Activated T-helper 2 cell treated with anti-CD3 and anti-CD28 coated beads, Interferon-gamma antibody, Interleukin-2, Interleukin-4, amounts not matched to agents 10 μg/mL and 5 μg/mL and 100 μg/mL, durations not matched to agents 14 hours and 24 hours and 36 hours (primary cell): ENCODE data around the gene MAPKAP1. TPM values are rescaled to one million over a fixed set of nuclear protein-coding genes. Genes with fewer than 3 reads are reported as not detected.
A peak's percentile ranks its signal among the peaks of the same experiment; 100 is the strongest.

Experiments
- DNase-seq: peaks from one replicate; pipeline ENCODE4 v3.0.0; 2021; ENCODE audit warnings: low spot score
- H3K27ac Mint-ChIP-seq: one replicate; pipeline ENCODE4 v1.8.0; 2021; ENCODE audit warnings: mixed read lengths
- H3K27me3 Mint-ChIP-seq: one replicate; pipeline ENCODE4 v1.8.0; 2021; ENCODE audit warnings: low read depth, mixed read lengths
- H3K36me3 Mint-ChIP-seq: one replicate; pipeline ENCODE4 v1.8.0; 2021; ENCODE audit warnings: low read depth, mixed read lengths
- H3K4me1 Mint-ChIP-seq: one replicate; pipeline ENCODE4 v1.8.0; 2021; ENCODE audit warnings: low read depth, mixed read lengths
- H3K4me3 Mint-ChIP-seq: one replicate; pipeline ENCODE4 v1.8.0; 2021; ENCODE audit warnings: low read depth, mild to moderate bottlenecking, moderate library complexity, mixed read lengths
- H3K9me3 Mint-ChIP-seq: one replicate; pipeline ENCODE4 v1.8.0; 2021; ENCODE audit warnings: mixed read lengths
- intact Hi-C: fragments of 100-400 bp; cut with micrococcal nuclease; formaldehyde crosslinking; loops from one replicate; pipeline ENCODE4 v1.15.1; 2023
- total RNA-seq: library from RNA; stranded (reverse); gene quantifications from 2 replicates; pipeline ENCODE4 v1.2.3, GENCODE V29; 2022

The MAPKAP1 gene
- total RNA-seq, 1 donor from 2014 or later, result 83.8 TPM

GRCh38 chr9:125558453-125559092, 148.4 kb downstream of the MAPKAP1 start:
- no peak overlapping the region for H3K4me3 Mint-ChIP-seq
- H3K4me1 Mint-ChIP-seq, result peaks cover 27% of the 10 kb centered on the region
- H3K36me3 Mint-ChIP-seq, result peaks cover 18% of the 10 kb centered on the region
- intact Hi-C loops, result loop anchor here (1.0 kb wide), 1 partner anchor 73 kb away; no protein-coding TSS in a partner anchor
- peak; percentile 36 for DNase-seq
- H3K9me3 Mint-ChIP-seq, result no peaks in the 10 kb centered on the region
- H3K27me3 Mint-ChIP-seq, result no peaks in the 10 kb centered on the region
- no peak overlapping the region for H3K27ac Mint-ChIP-seq

GRCh38 chr9:125556046-125556721, 150.8 kb downstream of the MAPKAP1 start:
- Mint-ChIP-seq H3K4me1 (peaks cover 15% of the 10 kb centered on the region), H3K9me3 (no peaks in the 10 kb centered on the region), H3K27me3 (no peaks in the 10 kb centered on the region), H3K36me3 (peaks cover 18% of the 10 kb centered on the region), H3K27ac (no peak overlapping the region), H3K4me3 (no peak overlapping the region)
- intact Hi-C loops, result no loop called here
- no peak for DNase-seq

- no peak overlapping the region for H3K27ac Mint-ChIP-seq
- intact Hi-C loops, result no loop called here
- peaks cover 16% of the 10 kb centered on the region for H3K36me3 Mint-ChIP-seq
- no peaks in the 10 kb centered on the region for H3K27me3 Mint-ChIP-seq
- peaks cover 11% of the 10 kb centered on the region for H3K4me1 Mint-ChIP-seq
- H3K9me3 Mint-ChIP-seq, result no peaks in the 10 kb centered on the region
- DNase-seq, result no peak
- no peak overlapping the region for H3K4me3 Mint-ChIP-seq
Observed at GRCh38 chr9:125554726-125555125, 152.3 kb downstream of the MAPKAP1 start.

- Mint-ChIP-seq H3K4me3 (no peak overlapping the region), H3K27me3 (no peaks in the 10 kb centered on the region)
- intact Hi-C loops, result no loop called here
Observed at GRCh38 chr9:125551781-125552180, 155.2 kb downstream of the MAPKAP1 start.

GRCh38 chr9:125549891-125550885, 156.8 kb downstream of the MAPKAP1 start:
- DNase-seq, result no peak
- Mint-ChIP-seq H3K27me3 (no peaks in the 10 kb centered on the region), H3K4me3 (no peak overlapping the region), H3K36me3 (no peaks in the 10 kb centered on the region), H3K9me3 (no peaks in the 10 kb centered on the region), H3K4me1 (no peaks in the 10 kb centered on the region), H3K27ac (no peak overlapping the region)
- intact Hi-C loops, result no loop called here

More at GRCh38 chr9:125551781-125552180, 155.2 kb downstream of the MAPKAP1 start:
- no peak for DNase-seq
- Mint-ChIP-seq H3K27ac (no peak overlapping the region), H3K36me3 (no peaks in the 10 kb centered on the region), H3K4me1 (no peaks in the 10 kb centered on the region), H3K9me3 (no peaks in the 10 kb centered on the region)

GRCh38 chr9:125549465-125549871, 157.5 kb downstream of the MAPKAP1 start:
- DNase-seq, result no peak
- Mint-ChIP-seq H3K9me3 (no peaks in the 10 kb centered on the region), H3K27ac (no peak overlapping the region), H3K4me1 (no peaks in the 10 kb centered on the region), H3K36me3 (no peaks in the 10 kb centered on the region), H3K27me3 (no peaks in the 10 kb centered on the region), H3K4me3 (no peak overlapping the region)
- intact Hi-C loops, result no loop called here

- H3K9me3 Mint-ChIP-seq, result no peaks in the 10 kb centered on the region
- no peak for DNase-seq
- intact Hi-C loops, result no loop called here
- no peaks in the 10 kb centered on the region for H3K4me1 Mint-ChIP-seq
- no peaks in the 10 kb centered on the region for H3K27me3 Mint-ChIP-seq
- no peaks in the 10 kb centered on the region for H3K36me3 Mint-ChIP-seq
- no peak overlapping the region for H3K4me3 Mint-ChIP-seq
- no peak overlapping the region for H3K27ac Mint-ChIP-seq
Observed at GRCh38 chr9:125549039-125549438, 158.0 kb downstream of the MAPKAP1 start.

GRCh38 chr9:125548141-125548540, 158.9 kb downstream of the MAPKAP1 start:
- H3K9me3 Mint-ChIP-seq, result no peaks in the 10 kb centered on the region
- intact Hi-C loops, result no loop called here
- H3K27ac Mint-ChIP-seq, result no peak overlapping the region
- DNase-seq, result no peak
- no peak overlapping the region for H3K4me3 Mint-ChIP-seq
- no peaks in the 10 kb centered on the region for H3K4me1 Mint-ChIP-seq
- no peaks in the 10 kb centered on the region for H3K27me3 Mint-ChIP-seq
- H3K36me3 Mint-ChIP-seq, result no peaks in the 10 kb centered on the region

- DNase-seq, result no peak
- intact Hi-C loops, result no loop called here
- Mint-ChIP-seq H3K27me3 (no peaks in the 10 kb centered on the region), H3K27ac (no peak overlapping the region), H3K9me3 (no peaks in the 10 kb centered on the region), H3K36me3 (peaks cover 7% of the 10 kb centered on the region), H3K4me1 (no peaks in the 10 kb centered on the region), H3K4me3 (no peak overlapping the region)
Observed at GRCh38 chr9:125547368-125547767, 159.6 kb downstream of the MAPKAP1 start.

GRCh38 chr9:125545845-125546244, 161.2 kb downstream of the MAPKAP1 start:
- peaks cover under 1% of the 10 kb centered on the region for H3K4me1 Mint-ChIP-seq
- H3K4me3 Mint-ChIP-seq, result no peak overlapping the region
- peaks cover 10% of the 10 kb centered on the region for H3K36me3 Mint-ChIP-seq
- intact Hi-C loops, result no loop called here
- H3K27me3 Mint-ChIP-seq, result no peaks in the 10 kb centered on the region
- no peaks in the 10 kb centered on the region for H3K9me3 Mint-ChIP-seq
- no peak overlapping the region for H3K27ac Mint-ChIP-seq
- DNase-seq, result no peak

- no peaks in the 10 kb centered on the region for H3K9me3 Mint-ChIP-seq
- H3K27ac Mint-ChIP-seq, result no peak overlapping the region
- H3K4me3 Mint-ChIP-seq, result no peak overlapping the region
- no peak for DNase-seq
- no peaks in the 10 kb centered on the region for H3K27me3 Mint-ChIP-seq
- intact Hi-C loops, result no loop called here
- peaks cover 2% of the 10 kb centered on the region for H3K4me1 Mint-ChIP-seq
- H3K36me3 Mint-ChIP-seq, result peaks cover 12% of the 10 kb centered on the region
Observed at GRCh38 chr9:125544988-125545651, 161.9 kb downstream of the MAPKAP1 start.

GRCh38 chr9:125544484-125544883, 162.5 kb downstream of the MAPKAP1 start:
- Mint-ChIP-seq H3K4me3 (no peak overlapping the region), H3K27me3 (no peaks in the 10 kb centered on the region), H3K9me3 (no peaks in the 10 kb centered on the region), H3K4me1 (peaks cover 2% of the 10 kb centered on the region), H3K36me3 (peaks cover 12% of the 10 kb centered on the region), H3K27ac (no peak overlapping the region)
- DNase-seq, result no peak
- intact Hi-C loops, result no loop called here
